OCI-LY1 (cell line): ENCODE data around the gene YLPM1.

Experiments
- EZH2 ChIP-seq: fragments of 200-600 bp; sonication (generic), shearing (Covaris generic); IDR thresholded peaks from 2 replicates; pipeline ENCODE4 v1.8.0; 2017; ENCODE audit warnings: borderline replicate concordance, mixed run types, mild to moderate bottlenecking, antibody characterized with exemption, low read length, moderate library complexity, mixed read lengths
- TF ChIP-seq, protein P1 (sequence below): fragments of 200-600 bp; sonication (generic), shearing (Covaris generic); IDR thresholded peaks from 2 replicates; pipeline ENCODE4 v1.5.1; 2017; ENCODE audit warnings: mild to moderate bottlenecking, antibody characterized with exemption, low read length, moderate library complexity, mixed read lengths

- no peak for TF ChIP-seq EZH2
- TF ChIP-seq, protein P1, sequence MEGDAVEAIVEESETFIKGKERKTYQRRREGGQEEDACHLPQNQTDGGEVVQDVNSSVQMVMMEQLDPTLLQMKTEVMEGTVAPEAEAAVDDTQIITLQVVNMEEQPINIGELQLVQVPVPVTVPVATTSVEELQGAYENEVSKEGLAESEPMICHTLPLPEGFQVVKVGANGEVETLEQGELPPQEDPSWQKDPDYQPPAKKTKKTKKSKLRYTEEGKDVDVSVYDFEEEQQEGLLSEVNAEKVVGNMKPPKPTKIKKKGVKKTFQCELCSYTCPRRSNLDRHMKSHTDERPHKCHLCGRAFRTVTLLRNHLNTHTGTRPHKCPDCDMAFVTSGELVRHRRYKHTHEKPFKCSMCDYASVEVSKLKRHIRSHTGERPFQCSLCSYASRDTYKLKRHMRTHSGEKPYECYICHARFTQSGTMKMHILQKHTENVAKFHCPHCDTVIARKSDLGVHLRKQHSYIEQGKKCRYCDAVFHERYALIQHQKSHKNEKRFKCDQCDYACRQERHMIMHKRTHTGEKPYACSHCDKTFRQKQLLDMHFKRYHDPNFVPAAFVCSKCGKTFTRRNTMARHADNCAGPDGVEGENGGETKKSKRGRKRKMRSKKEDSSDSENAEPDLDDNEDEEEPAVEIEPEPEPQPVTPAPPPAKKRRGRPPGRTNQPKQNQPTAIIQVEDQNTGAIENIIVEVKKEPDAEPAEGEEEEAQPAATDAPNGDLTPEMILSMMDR = no peak
Observed at GRCh38 chr14:74820288-74820687, 57.2 kb downstream of the YLPM1 start.
